Left ventricle myocardium inferior (tissue), 1 donor: ENCODE measurements around the gene CNKSR1. TPM values are rescaled to one million over a fixed set of nuclear protein-coding genes. Genes with fewer than 3 reads are reported as not detected.

Experiments
- DNase-seq: peaks from one replicate; pipeline ENCODE4 v3.0.0-alpha.2; 2020
- H3K27ac ChIP-seq: fragments of 200-600 bp; replicated peaks from 2 replicates; pipeline ENCODE4 v1.8.0; 2021
- H3K27me3 ChIP-seq: fragments of 200-600 bp; 2 replicates; pipeline ENCODE4 v1.8.0; 2021; ENCODE audit warnings: low read depth
- H3K36me3 ChIP-seq: fragments of 200-600 bp; 2 replicates; pipeline ENCODE4 v1.8.0; 2021
- H3K4me1 ChIP-seq: fragments of 200-600 bp; 2 replicates; pipeline ENCODE4 v1.8.0; 2021
- H3K4me3 ChIP-seq: fragments of 200-600 bp; 2 replicates; pipeline ENCODE4 v1.8.0; 2021; ENCODE audit warnings: mild to moderate bottlenecking, moderate library complexity
- H3K9me3 ChIP-seq: fragments of 200-600 bp; replicated peaks from 2 replicates; pipeline ENCODE4 v1.8.0; 2021
- intact Hi-C: fragments of 100-400 bp; cut with micrococcal nuclease; formaldehyde crosslinking; loops from one replicate; pipeline ENCODE4 v1.11.0; 2022
- total RNA-seq: library from RNA; stranded (reverse); fragmentation: NEBNext Ultra II Directional; extraction: Animal tissue kit (Norgen Biotek cat#: 25700); gene quantifications from one replicate; pipeline ENCODE4 v1.2.1, GENCODE V29; 2021
- TF ChIP-seq, protein P1 (sequence below): fragments of 200-600 bp; IDR thresholded peaks from 2 replicates; pipeline ENCODE4 v1.8.0; 2021; ENCODE audit warnings: antibody characterized with exemption, mild to moderate bottlenecking, borderline replicate concordance
- donor health status: DM: no; HTN: yes; CAD: no; lungs with severe emphysema.

The CNKSR1 gene
- total RNA-seq, 1 donor from 2014 or later = 1.8 TPM

DNA sequence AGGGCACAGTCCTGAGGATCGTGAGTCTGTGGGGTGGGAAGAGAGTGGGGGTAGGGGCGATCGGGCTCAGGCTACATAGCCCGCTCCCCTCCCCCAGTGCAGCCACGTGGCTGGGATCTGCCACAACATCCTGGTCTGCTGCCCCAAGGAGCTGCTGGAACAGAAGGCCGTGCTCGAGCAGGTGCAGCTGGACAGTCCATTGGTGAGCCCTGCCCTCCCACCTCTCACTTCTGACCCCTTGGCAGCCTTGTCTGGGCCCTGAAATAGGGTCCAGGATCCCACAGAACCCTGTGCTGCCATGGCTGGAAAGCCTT lies 5.0 kb downstream of the CNKSR1 start:
- Histone ChIP-seq H3K9me3 (no peaks in the 10 kb centered on the region), H3K27me3 (no peaks in the 10 kb centered on the region), H3K36me3 (peaks cover 3% of the 10 kb centered on the region), H3K4me3 (no peak overlapping the region), H3K27ac (no peak overlapping the region), H3K4me1 (no peaks in the 10 kb centered on the region)
- intact Hi-C loops = no loop called here
- no peak for DNase-seq
- TF ChIP-seq, protein P1, sequence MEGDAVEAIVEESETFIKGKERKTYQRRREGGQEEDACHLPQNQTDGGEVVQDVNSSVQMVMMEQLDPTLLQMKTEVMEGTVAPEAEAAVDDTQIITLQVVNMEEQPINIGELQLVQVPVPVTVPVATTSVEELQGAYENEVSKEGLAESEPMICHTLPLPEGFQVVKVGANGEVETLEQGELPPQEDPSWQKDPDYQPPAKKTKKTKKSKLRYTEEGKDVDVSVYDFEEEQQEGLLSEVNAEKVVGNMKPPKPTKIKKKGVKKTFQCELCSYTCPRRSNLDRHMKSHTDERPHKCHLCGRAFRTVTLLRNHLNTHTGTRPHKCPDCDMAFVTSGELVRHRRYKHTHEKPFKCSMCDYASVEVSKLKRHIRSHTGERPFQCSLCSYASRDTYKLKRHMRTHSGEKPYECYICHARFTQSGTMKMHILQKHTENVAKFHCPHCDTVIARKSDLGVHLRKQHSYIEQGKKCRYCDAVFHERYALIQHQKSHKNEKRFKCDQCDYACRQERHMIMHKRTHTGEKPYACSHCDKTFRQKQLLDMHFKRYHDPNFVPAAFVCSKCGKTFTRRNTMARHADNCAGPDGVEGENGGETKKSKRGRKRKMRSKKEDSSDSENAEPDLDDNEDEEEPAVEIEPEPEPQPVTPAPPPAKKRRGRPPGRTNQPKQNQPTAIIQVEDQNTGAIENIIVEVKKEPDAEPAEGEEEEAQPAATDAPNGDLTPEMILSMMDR = no peak

DNA sequence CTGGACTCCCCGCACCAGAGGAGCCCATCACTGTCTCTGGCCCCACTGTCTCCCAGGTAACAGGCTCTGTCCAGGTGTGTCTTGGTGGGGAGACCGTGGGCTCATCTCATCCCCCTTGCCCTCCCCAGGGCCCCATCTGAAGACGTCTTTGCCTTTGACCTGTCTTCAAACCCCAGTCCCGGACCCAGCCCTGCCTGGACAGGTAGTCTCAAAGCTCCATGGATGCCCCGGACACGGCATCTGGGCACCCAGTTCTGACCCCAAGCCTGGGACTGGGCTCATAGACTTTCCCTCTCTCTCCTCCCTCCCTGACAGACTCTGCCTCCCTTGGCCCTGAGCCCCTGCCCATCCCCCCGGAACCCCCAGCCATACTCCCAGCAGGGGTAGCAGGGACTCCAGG lies 6.8 kb downstream of the CNKSR1 start:
- TF ChIP-seq, protein P1 = no peak
- no peak for DNase-seq
- intact Hi-C loops = no loop called here
- Histone ChIP-seq H3K27me3 (no peaks in the 10 kb centered on the region), H3K4me1 (no peaks in the 10 kb centered on the region), H3K27ac (no peak overlapping the region), H3K9me3 (no peaks in the 10 kb centered on the region), H3K36me3 (peaks cover 3% of the 10 kb centered on the region), H3K4me3 (no peak overlapping the region)

DNA sequence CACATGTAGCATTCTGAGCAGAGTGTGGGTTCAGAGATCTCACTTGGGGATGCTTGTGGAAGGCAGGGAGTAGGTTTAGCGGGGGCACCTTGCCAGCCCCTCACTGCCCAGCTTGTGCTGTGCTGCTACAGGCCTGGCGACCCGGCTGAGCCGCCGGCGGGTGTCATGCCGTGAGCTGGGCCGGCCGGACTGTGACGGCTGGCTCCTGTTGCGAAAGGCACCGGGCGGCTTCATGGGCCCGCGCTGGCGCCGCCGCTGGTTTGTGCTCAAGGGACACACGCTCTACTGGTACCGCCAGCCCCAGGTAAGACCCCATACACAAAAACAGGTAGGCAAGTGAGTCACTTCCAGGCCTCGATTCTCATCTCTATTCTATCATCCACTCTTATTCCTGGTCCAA lies 7.6 kb downstream of the CNKSR1 start:
- Histone ChIP-seq H3K27ac (no peak overlapping the region), H3K4me1 (no peaks in the 10 kb centered on the region), H3K4me3 (no peak overlapping the region), H3K27me3 (no peaks in the 10 kb centered on the region), H3K9me3 (no peaks in the 10 kb centered on the region), H3K36me3 (peaks cover 3% of the 10 kb centered on the region)
- intact Hi-C loops = no loop called here
- TF ChIP-seq, protein P1 = no peak
- DNase-seq = no peak

DNA sequence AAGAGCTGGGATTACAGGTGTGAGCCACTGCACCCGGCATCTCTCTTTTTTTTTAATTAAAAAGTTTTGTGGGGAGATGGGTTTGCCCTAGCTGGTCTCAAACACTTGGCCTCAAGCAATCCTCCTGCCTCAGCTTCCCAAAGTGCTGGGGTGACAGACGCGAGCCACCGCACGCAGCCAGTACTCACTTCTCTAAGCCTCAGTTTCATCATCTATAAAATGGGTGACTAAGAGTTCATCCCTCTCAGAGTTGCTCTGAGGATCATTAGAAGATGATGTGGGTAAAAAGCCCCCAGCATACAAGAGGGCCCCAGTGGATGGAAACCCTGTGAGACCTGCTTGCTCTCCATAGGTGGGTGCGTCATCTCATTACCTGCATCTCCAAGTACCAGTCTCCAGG lies 10.6 kb downstream of the CNKSR1 start:
- Histone ChIP-seq H3K9me3 (no peaks in the 10 kb centered on the region), H3K27ac (no peak overlapping the region), H3K27me3 (no peaks in the 10 kb centered on the region), H3K36me3 (peaks cover 3% of the 10 kb centered on the region), H3K4me1 (no peaks in the 10 kb centered on the region), H3K4me3 (no peak overlapping the region)
- no peak for DNase-seq
- intact Hi-C loops = no loop called here
- TF ChIP-seq, protein P1 = no peak

DNA sequence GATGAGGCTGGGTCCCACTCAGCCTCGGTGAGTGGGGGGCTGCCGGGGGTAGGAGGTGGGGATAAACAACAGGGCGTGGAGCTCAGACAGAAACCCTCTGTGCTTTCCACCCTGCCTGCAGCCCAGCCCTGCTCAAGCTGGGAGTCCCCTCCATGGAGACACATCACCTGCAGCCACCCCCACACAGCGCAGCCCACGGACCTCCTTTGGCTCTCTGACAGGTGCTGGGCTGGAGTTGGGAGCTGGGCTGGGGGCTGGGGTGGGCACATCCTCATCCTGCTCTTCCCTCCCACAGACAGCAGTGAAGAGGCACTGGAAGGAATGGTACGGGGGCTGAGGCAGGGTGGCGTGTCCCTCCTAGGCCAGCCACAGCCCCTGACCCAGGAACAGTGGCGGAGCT lies 11.2 kb downstream of the CNKSR1 start:
- no peaks in the 10 kb centered on the region for H3K4me1 ChIP-seq
- TF ChIP-seq, protein P1 = no peak
- H3K9me3 ChIP-seq = no peaks in the 10 kb centered on the region
- DNase-seq = no peak
- no peak overlapping the region for H3K4me3 ChIP-seq
- H3K27me3 ChIP-seq = no peaks in the 10 kb centered on the region
- intact Hi-C loops = no loop called here
- H3K27ac ChIP-seq = no peak overlapping the region
- peaks cover 3% of the 10 kb centered on the region for H3K36me3 ChIP-seq

DNA sequence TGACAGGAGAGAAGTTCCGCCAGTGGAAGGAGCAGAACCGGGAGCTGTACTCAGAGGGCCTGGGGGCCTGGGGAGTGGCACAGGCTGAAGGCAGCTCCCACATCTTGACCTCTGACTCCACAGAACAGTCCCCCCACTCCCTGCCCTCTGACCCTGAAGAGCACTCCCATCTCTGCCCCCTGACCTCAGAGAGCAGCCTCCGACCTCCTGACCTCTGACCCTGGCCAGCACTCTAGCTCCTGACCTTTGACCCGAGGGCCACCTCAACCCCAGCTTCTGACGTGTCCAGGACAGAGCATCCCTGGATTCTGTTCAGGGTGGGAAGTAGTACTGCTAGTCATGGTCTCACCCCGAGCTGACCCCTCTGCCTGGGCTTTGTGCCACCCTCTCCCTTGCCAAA lies 12.0 kb downstream of the CNKSR1 start:
- no peaks in the 10 kb centered on the region for H3K9me3 ChIP-seq
- intact Hi-C loops = no loop called here
- H3K4me1 ChIP-seq = no peaks in the 10 kb centered on the region
- TF ChIP-seq, protein P1 = no peak
- no peak overlapping the region for H3K4me3 ChIP-seq
- H3K36me3 ChIP-seq = peaks cover 3% of the 10 kb centered on the region
- no peaks in the 10 kb centered on the region for H3K27me3 ChIP-seq
- no peak overlapping the region for H3K27ac ChIP-seq
- DNase-seq = no peak
